Loucy (cell line): ENCODE data around the gene NR2C1.
"Not testable (repeated sequence)": the region's sequence is repeated elsewhere in the genome, so short reads cannot be mapped to it uniquely, and the experiment has no call there.

Experiments used
- H2AFZ ChIP-seq: fragments of 200-600 bp; sonication (generic); 2 replicates; pipeline ENCODE4 v1.6.0; 2016; ENCODE audit warnings: antibody characterized with exemption, mild to moderate bottlenecking, low read length, moderate library complexity
- H3F3A ChIP-seq: fragments of 200-600 bp; 2 replicates; pipeline ENCODE4 v1.6.0; 2016; ENCODE audit warnings: antibody characterized with exemption, low read depth, mild to moderate bottlenecking
- H3K27me3 ChIP-seq: fragments of 200-600 bp; sonication (generic); 2 replicates; pipeline ENCODE4 v1.6.1; 2014; ENCODE audit warnings: low read length, mild to moderate bottlenecking; ENCODE audit not compliant: insufficient read depth, poor library complexity, severe bottlenecking
- H3K36me3 ChIP-seq: fragments of 200-600 bp; sonication (generic); 2 replicates; pipeline ENCODE4 v1.6.1; 2016; ENCODE audit warnings: low read length; ENCODE audit not compliant: insufficient read depth
- H3K4me1 ChIP-seq: fragments of 200-600 bp; sonication (generic); 2 replicates; pipeline ENCODE4 v1.5.1; 2014; ENCODE audit warnings: low read length, mild to moderate bottlenecking; ENCODE audit not compliant: insufficient read depth, poor library complexity, severe bottlenecking
- H3K4me2 ChIP-seq: fragments of 200-600 bp; sonication (generic); 2 replicates; pipeline ENCODE4 v1.6.0; 2014; ENCODE audit warnings: antibody characterized with exemption, low read length, low read depth, mild to moderate bottlenecking; ENCODE audit not compliant: poor library complexity, severe bottlenecking
- H3K4me3 ChIP-seq: fragments of 200-600 bp; sonication (generic); 2 replicates; pipeline ENCODE4 v1.5.1; 2014; ENCODE audit warnings: low read length, mild to moderate bottlenecking, mixed read lengths; ENCODE audit not compliant: poor library complexity, severe bottlenecking
- H3K79me2 ChIP-seq: fragments of 200-600 bp; sonication (generic); 2 replicates; pipeline ENCODE4 v1.6.1; 2014; ENCODE audit warnings: low read length; ENCODE audit not compliant: insufficient read depth
- H3K9ac ChIP-seq: fragments of 200-600 bp; sonication (generic); 2 replicates; pipeline ENCODE4 v1.6.0; 2014; ENCODE audit warnings: mild to moderate bottlenecking, low read depth, low read length, moderate library complexity; ENCODE audit not compliant: poor library complexity, severe bottlenecking
- H3K9me2 ChIP-seq: fragments of 200-600 bp; sonication (generic); replicated peaks from 2 replicates; pipeline ENCODE4 v1.6.1; 2016; ENCODE audit warnings: low read depth, low read length, mixed read lengths
- H3K9me3 ChIP-seq: fragments of 200-600 bp; sonication (generic); 2 replicates; pipeline ENCODE4 v1.6.1; 2014; ENCODE audit warnings: mild to moderate bottlenecking, antibody characterized with exemption, low read length, low read depth; ENCODE audit not compliant: insufficient read depth
- H4K20me1 ChIP-seq: fragments of 200-600 bp; sonication (generic); 2 replicates; pipeline ENCODE4 v1.6.0; 2014; ENCODE audit warnings: antibody characterized with exemption, low read length, mild to moderate bottlenecking; ENCODE audit not compliant: insufficient read depth, poor library complexity, severe bottlenecking
- CTCF ChIP-seq: fragments of 200-600 bp; sonication (generic); conservative IDR thresholded peaks from 2 replicates; pipeline ENCODE4 v1.5.1; 2014; ENCODE audit warnings: mild to moderate bottlenecking, antibody characterized with exemption, low read length
- EZH2phosphoT487 ChIP-seq: fragments of 200-600 bp; IDR thresholded peaks from 2 replicates; pipeline ENCODE4 v1.6.1; 2018; ENCODE audit warnings: antibody characterized with exemption, mild to moderate bottlenecking, moderate library complexity, borderline replicate concordance

NR2C1 gene

GRCh38 chr12:95105540-95105939 is 32.1 kb upstream of the NR2C1 start:
- no peaks in the 10 kb centered on the region for H3K9me3 ChIP-seq
- H3K9ac ChIP-seq = no peak overlapping the region
- no peaks in the 10 kb centered on the region for H3K79me2 ChIP-seq
- H3F3A ChIP-seq = no peaks in the 10 kb centered on the region
- no peaks in the 10 kb centered on the region for H3K36me3 ChIP-seq
- H3K9me2 ChIP-seq = no peaks in the 10 kb centered on the region
- H2AFZ ChIP-seq = no peak overlapping the region
- no peaks in the 10 kb centered on the region for H4K20me1 ChIP-seq
- H3K27me3 ChIP-seq = no peaks in the 10 kb centered on the region
- TF ChIP-seq CTCF = no peak
- TF ChIP-seq EZH2phosphoT487 = no peak
- H3K4me2 ChIP-seq = no peak overlapping the region
- no peak overlapping the region for H3K4me3 ChIP-seq
- H3K4me1 ChIP-seq = peaks cover 6% of the 10 kb centered on the region

GRCh38 chr12:95104919-95105452 is 31.6 kb upstream of the NR2C1 start:
- Histone ChIP-seq H2AFZ (no peak overlapping the region), H3K27me3 (no peaks in the 10 kb centered on the region), H4K20me1 (no peaks in the 10 kb centered on the region), H3K79me2 (no peaks in the 10 kb centered on the region), H3K4me1 (peaks cover 6% of the 10 kb centered on the region), H3K9me3 (no peaks in the 10 kb centered on the region), H3K9ac (no peak overlapping the region), H3K36me3 (no peaks in the 10 kb centered on the region), H3K4me2 (no peak overlapping the region), H3K9me2 (no peaks in the 10 kb centered on the region), H3F3A (no peaks in the 10 kb centered on the region), H3K4me3 (no peak overlapping the region)
- TF ChIP-seq EZH2phosphoT487 (no peak), CTCF (no peak)

- Histone ChIP-seq H3K4me3 (no peak overlapping the region), H4K20me1 (no peaks in the 10 kb centered on the region), H3K79me2 (no peaks in the 10 kb centered on the region), H3K9ac (no peak overlapping the region), H2AFZ (no peak overlapping the region), H3K27me3 (no peaks in the 10 kb centered on the region), H3K4me2 (peak overlapping the region; percentile 25), H3K4me1 (peaks cover 6% of the 10 kb centered on the region), H3K9me2 (no peaks in the 10 kb centered on the region), H3K36me3 (no peaks in the 10 kb centered on the region), H3K9me3 (no peaks in the 10 kb centered on the region), H3F3A (no peaks in the 10 kb centered on the region)
- TF ChIP-seq EZH2phosphoT487 (no peak), CTCF (no peak)
These were observed 29.7 kb upstream of the NR2C1 start for GRCh38 chr12:95102916-95103671.

- not testable (repeated sequence) for H3K36me3 ChIP-seq, H3K4me3 ChIP-seq, H3K4me2 ChIP-seq, H2AFZ ChIP-seq, H3F3A ChIP-seq, H3K27me3 ChIP-seq, H3K4me1 ChIP-seq, H3K9ac ChIP-seq, H3K9me3 ChIP-seq, H3K79me2 ChIP-seq, H4K20me1 ChIP-seq, H3K9me2 ChIP-seq
These were observed 28.5 kb upstream of the NR2C1 start for GRCh38 chr12:95101957-95102356.
